Stimulated activated CD4-positive, alpha-beta T cell treated with anti-CD3 and anti-CD28 coated beads, Interleukin-2, amount 100 ng/mL, for 4 hours (primary cell): ENCODE measurements around the gene MTHFD1L.

Experiments
- DNase-seq: peaks from one replicate; pipeline ENCODE4 v3.0.0-alpha.2; 2020; ENCODE audit warnings: low read depth

Gene MTHFD1L

GRCh38 chr6:150991487-150991886, 126.0 kb downstream of the MTHFD1L start:
- no peak for DNase-seq

GRCh38 chr6:150992262-150992661, 126.8 kb downstream of the MTHFD1L start:
- no peak for DNase-seq

GRCh38 chr6:150992703-150993102, 127.2 kb downstream of the MTHFD1L start:
- no peak for DNase-seq

GRCh38 chr6:150993253-150993652, 127.8 kb downstream of the MTHFD1L start:
- DNase-seq: no peak

- no peak for DNase-seq
Measured at GRCh38 chr6:150994026-150994425, 128.5 kb downstream of the MTHFD1L start.

- DNase-seq: no peak
Measured at GRCh38 chr6:150996968-150997367, 131.5 kb downstream of the MTHFD1L start.

- DNase-seq: no peak
Measured at GRCh38 chr6:150999107-150999506, 133.6 kb downstream of the MTHFD1L start.

GRCh38 chr6:150999576-150999975, 134.1 kb downstream of the MTHFD1L start:
- DNase-seq: no peak

GRCh38 chr6:151001387-151002056, 136.0 kb downstream of the MTHFD1L start:
- DNase-seq: no peak

- DNase-seq: no peak
Measured at GRCh38 chr6:151002057-151002450, 136.6 kb downstream of the MTHFD1L start.

- no peak for DNase-seq
Measured at GRCh38 chr6:151002491-151002935, 137.0 kb downstream of the MTHFD1L start.

- no peak for DNase-seq
Measured at GRCh38 chr6:151004383-151005024, 139.0 kb downstream of the MTHFD1L start.

- no peak for DNase-seq
Measured at GRCh38 chr6:151005164-151005563, 139.7 kb downstream of the MTHFD1L start.

GRCh38 chr6:151005896-151006632, 140.6 kb downstream of the MTHFD1L start:
- DNase-seq: no peak

- no peak for DNase-seq
Measured at GRCh38 chr6:151007076-151007475, 141.6 kb downstream of the MTHFD1L start.

GRCh38 chr6:151007922-151008321, 142.4 kb downstream of the MTHFD1L start:
- DNase-seq: no peak

- no peak for DNase-seq
Measured at GRCh38 chr6:151008425-151008824, 142.9 kb downstream of the MTHFD1L start.

- DNase-seq: no peak
Measured at GRCh38 chr6:151009576-151009975, 144.1 kb downstream of the MTHFD1L start.

- DNase-seq: no peak
Measured at GRCh38 chr6:151010071-151010470, 144.6 kb downstream of the MTHFD1L start.

GRCh38 chr6:151012321-151013294, 147.1 kb downstream of the MTHFD1L start:
- no peak for DNase-seq

GRCh38 chr6:151014404-151015100, 149.1 kb downstream of the MTHFD1L start:
- peak; percentile 28 for DNase-seq
